HG03442 (cell line): ENCODE measurements around the gene MICAL3.

ENCODE experiments used
- ATAC-seq: cut with Tn5 transposase; IDR thresholded peaks from one replicate; pipeline ENCODE4 v1.9.1; 2021; ENCODE audit warnings: mild to moderate bottlenecking, moderate library complexity; ENCODE audit not compliant: unreplicated experiment

Gene MICAL3

DNA sequence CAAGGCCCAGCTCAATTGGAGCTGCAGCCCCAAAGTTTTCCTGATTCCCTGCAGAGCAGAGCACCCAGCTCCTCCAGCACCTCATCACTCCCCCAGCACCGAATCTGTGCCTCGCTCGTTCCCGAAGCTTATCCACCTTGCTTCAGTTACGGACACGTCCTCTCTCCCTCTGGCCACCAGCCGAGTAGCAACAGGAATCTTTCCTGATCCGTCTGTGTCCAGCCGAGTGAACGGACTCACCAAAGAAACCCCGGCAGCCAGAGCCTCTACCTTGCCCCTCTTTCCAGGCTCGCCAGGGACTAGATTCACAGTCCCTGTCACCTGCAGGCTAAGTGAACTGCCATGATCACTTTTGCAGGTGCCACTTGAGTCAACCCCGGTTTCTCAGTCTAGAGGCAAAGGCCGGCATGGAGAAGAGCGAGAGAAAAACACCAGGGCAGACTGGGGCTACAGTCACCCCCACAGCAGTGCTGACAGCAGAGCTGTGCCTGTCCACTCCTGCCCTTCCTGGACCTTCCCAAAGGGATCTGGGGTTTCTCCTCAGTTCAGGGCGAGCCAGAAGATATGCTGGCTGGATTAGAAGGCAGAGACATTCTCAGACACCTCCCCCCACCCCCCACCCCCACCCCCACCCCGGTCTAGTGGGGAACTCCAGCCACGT lies 282.4 kb downstream of the MICAL3 start:
- no peak for ATAC-seq

DNA sequence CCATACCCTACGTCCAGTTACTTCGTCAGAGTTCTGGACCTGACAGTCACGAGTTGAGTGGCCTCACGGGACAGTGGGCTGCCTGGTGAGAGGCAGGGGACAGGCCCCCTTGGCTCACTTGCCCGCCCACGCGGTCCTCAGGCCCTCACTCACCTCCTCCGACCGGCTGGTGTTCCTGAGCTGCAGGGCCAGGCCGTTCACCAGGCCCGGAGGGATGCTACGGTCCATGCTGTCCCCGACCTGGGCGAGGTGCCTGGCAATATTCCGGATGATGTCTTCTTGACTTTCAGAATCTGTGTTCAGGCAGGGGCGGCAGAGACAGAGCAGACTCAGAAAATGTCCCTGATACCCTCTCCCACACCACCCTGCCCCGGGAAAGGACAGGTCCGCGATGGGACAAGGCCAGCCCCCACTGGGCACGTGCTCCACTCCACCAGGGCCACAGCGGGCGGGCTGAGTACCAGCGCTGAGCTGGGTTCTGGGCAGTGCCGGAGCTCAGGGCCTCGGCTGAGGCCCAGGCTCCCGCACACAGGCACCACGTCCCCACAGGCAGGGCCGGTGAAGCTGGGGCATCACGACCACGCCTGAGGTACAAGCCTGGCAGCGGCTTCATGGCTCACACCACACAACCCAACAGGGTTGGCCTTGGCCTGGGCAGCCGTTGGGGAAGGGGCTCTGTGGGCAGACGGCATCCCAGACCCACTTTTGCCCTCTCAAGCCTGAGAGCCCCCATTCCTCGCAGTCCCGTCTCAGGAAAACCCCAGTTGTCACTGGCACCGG lies 285.0 kb downstream of the MICAL3 start:
- ATAC-seq = no peak

DNA sequence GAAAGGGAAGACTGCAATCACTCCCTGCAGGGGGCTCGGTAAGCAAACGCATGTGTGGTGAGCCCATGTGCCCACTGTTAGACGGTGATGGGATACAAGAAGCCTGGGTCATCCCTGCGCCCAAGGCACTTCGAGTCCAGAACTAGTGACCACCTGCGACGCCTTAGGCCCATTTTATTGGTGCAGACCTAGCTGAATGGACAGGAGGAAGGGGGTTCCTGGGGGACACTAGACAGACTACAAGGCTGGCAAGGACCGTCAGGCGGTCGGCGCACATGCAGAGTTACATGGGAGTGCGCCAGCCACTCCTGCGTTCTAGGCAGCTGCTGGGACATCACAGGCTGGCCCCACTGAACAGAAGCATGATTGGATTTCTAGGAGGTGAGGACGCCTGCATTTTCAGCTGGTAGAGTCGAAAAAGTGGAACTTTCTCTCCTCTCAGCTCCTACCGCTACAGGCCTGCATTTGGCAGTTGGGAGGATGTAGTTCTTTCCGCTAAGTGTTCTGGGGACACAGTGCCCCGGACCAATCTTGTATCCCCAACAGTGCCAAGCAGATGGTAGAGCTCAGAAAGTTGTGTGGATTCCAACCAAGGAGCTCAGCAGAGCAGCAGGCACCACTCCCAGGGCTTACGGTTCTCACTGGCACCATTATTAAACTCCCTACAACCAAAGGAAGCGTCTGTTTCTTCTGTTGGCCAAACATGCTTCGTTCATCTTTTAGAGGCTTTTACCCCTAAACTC lies 285.8 kb downstream of the MICAL3 start:
- ATAC-seq = no peak
